SK-N-SH treated with all-trans-retinoic acid at 6 μM for 48 hours (cell line): Measurements from ENCODE around the gene RPS6KA2.
A peak's percentile ranks its signal among the peaks of the same experiment; 100 is the strongest.

Source experiments
- ATAC-seq: fragments of 200-7000 bp; cut with Tn5 transposase; 3 replicates; pipeline ENCODE4 v1.9.1; 2020; ENCODE audit warnings: mild to moderate bottlenecking, moderate library complexity
- ARNTL ChIP-seq: fragments of 450-650 bp; formaldehyde crosslinking; IDR thresholded peaks from 2 replicates; pipeline ENCODE4 v1.5.0; 2020; ENCODE audit warnings: low read depth, mild to moderate bottlenecking, moderate library complexity, borderline replicate concordance
- CSDC2 ChIP-seq: fragments of 250-450 bp; sonication (Bioruptor Pico); IDR thresholded peaks from 2 replicates; pipeline ENCODE4 v1.5.0; 2020; ENCODE audit warnings: mild to moderate bottlenecking, moderate library complexity
- ESRRG ChIP-seq: fragments of 250-450 bp; sonication (Bioruptor Pico); IDR thresholded peaks from 2 replicates; pipeline ENCODE4 v1.6.1; 2021; ENCODE audit warnings: mild to moderate bottlenecking
- GLIS3 ChIP-seq: fragments of 250-450 bp; sonication (Bioruptor Pico); IDR thresholded peaks from 2 replicates; pipeline ENCODE4 v1.5.0; 2020; ENCODE audit warnings: mild to moderate bottlenecking, moderate library complexity
- ISL1 ChIP-seq: fragments of 250-450 bp; sonication (Bioruptor Pico); IDR thresholded peaks from 2 replicates; pipeline ENCODE4 v2.1.2; 2022; ENCODE audit warnings: mild to moderate bottlenecking, moderate library complexity
- OSR1 ChIP-seq: fragments of 250-450 bp; sonication (Bioruptor Pico); IDR thresholded peaks from 2 replicates; pipeline ENCODE4 v1.8.0; 2022; ENCODE audit warnings: moderate library complexity, mild to moderate bottlenecking, inconsistent platforms
- RARB ChIP-seq: fragments of 250-450 bp; sonication (Bioruptor Pico); IDR thresholded peaks from 2 replicates; pipeline ENCODE4 v1.8.0; 2021; ENCODE audit warnings: mild to moderate bottlenecking, moderate library complexity
- SNAI2 ChIP-seq: fragments of 250-450 bp; sonication (Bioruptor Pico); IDR thresholded peaks from 2 replicates; pipeline ENCODE4 v1.5.0; 2020; ENCODE audit warnings: mild to moderate bottlenecking, moderate library complexity
- TOX ChIP-seq: fragments of 250-450 bp; sonication (Bioruptor Pico); IDR thresholded peaks from 2 replicates; pipeline ENCODE4 v1.8.0; 2021; ENCODE audit warnings: mild to moderate bottlenecking, moderate library complexity, borderline replicate concordance
- ZC3H10 ChIP-seq: fragments of 250-450 bp; sonication (Bioruptor Pico); IDR thresholded peaks from 2 replicates; pipeline ENCODE4 v1.5.1; 2021; ENCODE audit warnings: mild to moderate bottlenecking, moderate library complexity
- ZFP3 ChIP-seq: fragments of 250-450 bp; sonication (Bioruptor Pico); IDR thresholded peaks from 2 replicates; pipeline ENCODE4 v1.5.0; 2020; ENCODE audit warnings: mild to moderate bottlenecking, moderate library complexity
- ZFP30 ChIP-seq: fragments of 450-650 bp; formaldehyde crosslinking; IDR thresholded peaks from 2 replicates; pipeline ENCODE4 v1.5.0; 2022; ENCODE audit warnings: mild to moderate bottlenecking, moderate library complexity
- ZNF565 ChIP-seq: fragments of 450-650 bp; formaldehyde crosslinking; conservative IDR thresholded peaks from 2 replicates; pipeline ENCODE4 v1.5.0; 2020; ENCODE audit warnings: low read depth, mild to moderate bottlenecking, moderate library complexity
- ZNF70 ChIP-seq: fragments of 450-650 bp; formaldehyde crosslinking; IDR thresholded peaks from 2 replicates; pipeline ENCODE4 v1.5.0; 2020; ENCODE audit warnings: mild to moderate bottlenecking, moderate library complexity
- ZNF8 ChIP-seq: fragments of 450-650 bp; formaldehyde crosslinking; IDR thresholded peaks from 2 replicates; pipeline ENCODE4 v1.5.0; 2020; ENCODE audit warnings: mild to moderate bottlenecking, moderate library complexity
- TF ChIP-seq, protein P1 (sequence below): fragments of 250-450 bp; sonication (Bioruptor Pico); IDR thresholded peaks from 2 replicates; pipeline ENCODE4 v1.5.1; 2021; ENCODE audit warnings: mild to moderate bottlenecking, moderate library complexity
- TF ChIP-seq, protein P2 (sequence below): fragments of 250-450 bp; sonication (Bioruptor Pico); IDR thresholded peaks from 2 replicates; pipeline ENCODE4 v1.8.0; 2020; ENCODE audit warnings: mild to moderate bottlenecking, moderate library complexity, borderline replicate concordance
- TF ChIP-seq, protein P3 (sequence below): fragments of 250-450 bp; sonication (Bioruptor Pico); IDR thresholded peaks from 2 replicates; pipeline ENCODE4 v1.5.1; 2020; ENCODE audit warnings: low read depth, mild to moderate bottlenecking, moderate library complexity
- TF ChIP-seq, protein P4 (sequence below): fragments of 250-450 bp; sonication (Bioruptor Pico); IDR thresholded peaks from 2 replicates; pipeline ENCODE4 v1.8.0; 2021; ENCODE audit warnings: low read depth, mild to moderate bottlenecking, moderate library complexity, borderline replicate concordance
- TF ChIP-seq, protein P5 (sequence below): fragments of 250-450 bp; sonication (Bioruptor Pico); IDR thresholded peaks from 2 replicates; pipeline ENCODE4 v1.5.0; 2020; ENCODE audit warnings: mild to moderate bottlenecking, moderate library complexity

Gene RPS6KA2

DNA sequence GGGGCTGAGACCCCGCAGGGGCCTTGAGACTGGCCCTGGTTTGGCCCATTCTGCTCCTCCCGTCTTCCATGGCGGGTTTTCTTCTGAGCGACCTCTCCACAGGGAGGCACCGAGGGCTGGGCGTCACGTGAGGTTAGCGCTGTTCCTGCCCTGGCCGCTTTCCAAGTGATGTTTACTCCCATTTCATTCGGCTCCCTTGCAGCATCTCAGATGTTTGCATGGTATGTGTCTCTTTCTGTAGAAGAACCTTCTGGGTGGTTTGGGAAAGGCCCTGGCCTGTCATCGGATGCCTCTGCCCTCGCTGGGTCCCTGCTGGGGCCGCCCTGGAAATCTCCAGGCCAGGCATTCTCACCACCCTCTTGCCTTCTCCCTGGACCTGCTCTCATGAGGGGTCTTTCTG is 57.8 kb downstream of the RPS6KA2 start:
- TF ChIP-seq GLIS3 (CRISPR knock-in tag) (no peak), OSR1 (CRISPR knock-in tag) (no peak), ZC3H10 (CRISPR knock-in tag) (no peak), ZNF565 (CRISPR knock-in tag) (no peak), ZFP30 (CRISPR knock-in tag) (no peak), ZFP3 (CRISPR knock-in tag) (no peak), ZNF70 (CRISPR knock-in tag) (no peak), ZNF8 (no peak), ISL1 (CRISPR knock-in tag) (no peak), ARNTL (CRISPR knock-in tag) (no peak)
- TF ChIP-seq, protein P1, sequence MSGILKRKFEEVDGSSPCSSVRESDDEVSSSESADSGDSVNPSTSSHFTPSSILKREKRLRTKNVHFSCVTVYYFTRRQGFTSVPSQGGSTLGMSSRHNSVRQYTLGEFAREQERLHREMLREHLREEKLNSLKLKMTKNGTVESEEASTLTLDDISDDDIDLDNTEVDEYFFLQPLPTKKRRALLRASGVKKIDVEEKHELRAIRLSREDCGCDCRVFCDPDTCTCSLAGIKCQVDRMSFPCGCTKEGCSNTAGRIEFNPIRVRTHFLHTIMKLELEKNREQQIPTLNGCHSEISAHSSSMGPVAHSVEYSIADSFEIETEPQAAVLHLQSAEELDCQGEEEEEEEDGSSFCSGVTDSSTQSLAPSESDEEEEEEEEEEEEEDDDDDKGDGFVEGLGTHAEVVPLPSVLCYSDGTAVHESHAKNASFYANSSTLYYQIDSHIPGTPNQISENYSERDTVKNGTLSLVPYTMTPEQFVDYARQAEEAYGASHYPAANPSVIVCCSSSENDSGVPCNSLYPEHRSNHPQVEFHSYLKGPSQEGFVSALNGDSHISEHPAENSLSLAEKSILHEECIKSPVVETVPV (CRISPR knock-in tag), result no peak
- TF ChIP-seq, protein P2, sequence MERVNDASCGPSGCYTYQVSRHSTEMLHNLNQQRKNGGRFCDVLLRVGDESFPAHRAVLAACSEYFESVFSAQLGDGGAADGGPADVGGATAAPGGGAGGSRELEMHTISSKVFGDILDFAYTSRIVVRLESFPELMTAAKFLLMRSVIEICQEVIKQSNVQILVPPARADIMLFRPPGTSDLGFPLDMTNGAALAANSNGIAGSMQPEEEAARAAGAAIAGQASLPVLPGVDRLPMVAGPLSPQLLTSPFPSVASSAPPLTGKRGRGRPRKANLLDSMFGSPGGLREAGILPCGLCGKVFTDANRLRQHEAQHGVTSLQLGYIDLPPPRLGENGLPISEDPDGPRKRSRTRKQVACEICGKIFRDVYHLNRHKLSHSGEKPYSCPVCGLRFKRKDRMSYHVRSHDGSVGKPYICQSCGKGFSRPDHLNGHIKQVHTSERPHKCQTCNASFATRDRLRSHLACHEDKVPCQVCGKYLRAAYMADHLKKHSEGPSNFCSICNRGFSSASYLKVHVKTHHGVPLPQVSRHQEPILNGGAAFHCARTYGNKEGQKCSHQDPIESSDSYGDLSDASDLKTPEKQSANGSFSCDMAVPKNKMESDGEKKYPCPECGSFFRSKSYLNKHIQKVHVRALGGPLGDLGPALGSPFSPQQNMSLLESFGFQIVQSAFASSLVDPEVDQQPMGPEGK (CRISPR knock-in tag), result no peak
- TF ChIP-seq, protein P3, sequence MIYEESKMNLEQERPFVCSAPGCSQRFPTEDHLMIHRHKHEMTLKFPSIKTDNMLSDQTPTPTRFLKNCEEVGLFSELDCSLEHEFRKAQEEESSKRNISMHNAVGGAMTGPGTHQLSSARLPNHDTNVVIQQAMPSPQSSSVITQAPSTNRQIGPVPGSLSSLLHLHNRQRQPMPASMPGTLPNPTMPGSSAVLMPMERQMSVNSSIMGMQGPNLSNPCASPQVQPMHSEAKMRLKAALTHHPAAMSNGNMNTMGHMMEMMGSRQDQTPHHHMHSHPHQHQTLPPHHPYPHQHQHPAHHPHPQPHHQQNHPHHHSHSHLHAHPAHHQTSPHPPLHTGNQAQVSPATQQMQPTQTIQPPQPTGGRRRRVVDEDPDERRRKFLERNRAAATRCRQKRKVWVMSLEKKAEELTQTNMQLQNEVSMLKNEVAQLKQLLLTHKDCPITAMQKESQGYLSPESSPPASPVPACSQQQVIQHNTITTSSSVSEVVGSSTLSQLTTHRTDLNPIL (CRISPR knock-in tag), result no peak
- ATAC-seq, result no peak

DNA sequence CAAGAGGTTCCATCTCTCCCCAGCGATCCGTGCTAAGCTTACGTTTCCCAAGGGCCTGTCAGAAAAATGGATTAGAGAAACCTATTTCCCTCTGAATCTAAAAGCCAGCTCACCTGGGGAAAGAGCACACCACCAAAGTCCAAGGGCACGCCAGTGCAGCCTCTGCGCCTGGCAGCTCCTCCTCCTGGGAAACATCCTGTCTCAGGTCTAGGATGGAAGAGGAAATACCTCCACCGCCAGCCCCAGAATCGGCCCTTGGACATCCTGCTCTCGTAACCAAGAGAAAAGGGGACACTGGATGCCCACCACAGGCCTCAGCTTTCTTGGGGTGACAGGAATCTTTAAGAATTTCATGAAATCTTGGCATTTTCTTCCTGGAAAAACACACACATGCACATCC is 59.2 kb downstream of the RPS6KA2 start:
- TF ChIP-seq, protein P4, sequence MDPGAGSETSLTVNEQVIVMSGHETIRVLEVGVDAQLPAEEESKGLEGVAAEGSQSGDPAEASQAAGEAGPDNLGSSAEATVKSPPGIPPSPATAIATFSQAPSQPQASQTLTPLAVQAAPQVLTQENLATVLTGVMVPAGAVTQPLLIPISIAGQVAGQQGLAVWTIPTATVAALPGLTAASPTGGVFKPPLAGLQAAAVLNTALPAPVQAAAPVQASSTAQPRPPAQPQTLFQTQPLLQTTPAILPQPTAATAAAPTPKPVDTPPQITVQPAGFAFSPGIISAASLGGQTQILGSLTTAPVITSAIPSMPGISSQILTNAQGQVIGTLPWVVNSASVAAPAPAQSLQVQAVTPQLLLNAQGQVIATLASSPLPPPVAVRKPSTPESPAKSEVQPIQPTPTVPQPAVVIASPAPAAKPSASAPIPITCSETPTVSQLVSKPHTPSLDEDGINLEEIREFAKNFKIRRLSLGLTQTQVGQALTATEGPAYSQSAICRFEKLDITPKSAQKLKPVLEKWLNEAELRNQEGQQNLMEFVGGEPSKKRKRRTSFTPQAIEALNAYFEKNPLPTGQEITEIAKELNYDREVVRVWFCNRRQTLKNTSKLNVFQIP (CRISPR knock-in tag), result no peak
- no peak for TF ChIP-seq RARB (CRISPR knock-in tag)
- TF ChIP-seq, protein P5, sequence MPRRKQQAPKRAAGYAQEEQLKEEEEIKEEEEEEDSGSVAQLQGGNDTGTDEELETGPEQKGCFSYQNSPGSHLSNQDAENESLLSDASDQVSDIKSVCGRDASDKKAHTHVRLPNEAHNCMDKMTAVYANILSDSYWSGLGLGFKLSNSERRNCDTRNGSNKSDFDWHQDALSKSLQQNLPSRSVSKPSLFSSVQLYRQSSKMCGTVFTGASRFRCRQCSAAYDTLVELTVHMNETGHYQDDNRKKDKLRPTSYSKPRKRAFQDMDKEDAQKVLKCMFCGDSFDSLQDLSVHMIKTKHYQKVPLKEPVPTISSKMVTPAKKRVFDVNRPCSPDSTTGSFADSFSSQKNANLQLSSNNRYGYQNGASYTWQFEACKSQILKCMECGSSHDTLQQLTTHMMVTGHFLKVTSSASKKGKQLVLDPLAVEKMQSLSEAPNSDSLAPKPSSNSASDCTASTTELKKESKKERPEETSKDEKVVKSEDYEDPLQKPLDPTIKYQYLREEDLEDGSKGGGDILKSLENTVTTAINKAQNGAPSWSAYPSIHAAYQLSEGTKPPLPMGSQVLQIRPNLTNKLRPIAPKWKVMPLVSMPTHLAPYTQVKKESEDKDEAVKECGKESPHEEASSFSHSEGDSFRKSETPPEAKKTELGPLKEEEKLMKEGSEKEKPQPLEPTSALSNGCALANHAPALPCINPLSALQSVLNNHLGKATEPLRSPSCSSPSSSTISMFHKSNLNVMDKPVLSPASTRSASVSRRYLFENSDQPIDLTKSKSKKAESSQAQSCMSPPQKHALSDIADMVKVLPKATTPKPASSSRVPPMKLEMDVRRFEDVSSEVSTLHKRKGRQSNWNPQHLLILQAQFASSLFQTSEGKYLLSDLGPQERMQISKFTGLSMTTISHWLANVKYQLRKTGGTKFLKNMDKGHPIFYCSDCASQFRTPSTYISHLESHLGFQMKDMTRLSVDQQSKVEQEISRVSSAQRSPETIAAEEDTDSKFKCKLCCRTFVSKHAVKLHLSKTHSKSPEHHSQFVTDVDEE (CRISPR knock-in tag), result no peak
- TF ChIP-seq TOX (CRISPR knock-in tag), result no peak
- no peak for TF ChIP-seq CSDC2 (CRISPR knock-in tag)
- no peak for TF ChIP-seq ZNF565 (CRISPR knock-in tag)
- TF ChIP-seq SNAI2 (CRISPR knock-in tag), result no peak
- peak; percentile 8; the same call in 2 of the 3 replicates for ATAC-seq

DNA sequence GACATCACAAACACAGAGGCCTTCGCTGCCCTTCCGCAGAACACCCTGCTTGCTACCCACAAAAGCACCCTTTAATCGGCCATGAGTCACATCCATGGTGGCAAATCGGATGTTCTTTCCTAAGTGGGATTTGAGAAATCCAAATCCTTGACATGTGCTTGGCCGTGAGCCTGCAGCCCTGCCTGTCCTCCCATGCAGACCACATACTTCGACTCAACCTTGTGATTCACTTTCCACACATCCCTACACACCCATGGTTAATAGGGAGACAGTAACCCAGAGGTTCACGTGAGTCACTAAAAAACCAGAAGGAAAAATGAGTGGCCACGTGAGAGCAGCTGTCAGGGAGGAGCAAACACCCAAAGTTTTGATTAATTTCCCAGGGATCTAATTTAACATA is 59.9 kb downstream of the RPS6KA2 start:
- TF ChIP-seq, protein P1 (CRISPR knock-in tag), result no peak
- TF ChIP-seq GLIS3 (CRISPR knock-in tag), result no peak
- TF ChIP-seq ESRRG (CRISPR knock-in tag), result no peak

More for the DNA sequence above, 59.9 kb downstream of the RPS6KA2 start:
- ATAC-seq, result peak; percentile 90
